GM12878 (cell line): ENCODE measurements around the gene RCC1. TPM values are rescaled to one million over a fixed set of nuclear protein-coding genes. Genes with fewer than 3 reads are reported as not detected.
A peak's percentile ranks its signal among the peaks of the same experiment; 100 is the strongest.

Experiments
- ATAC-seq: fragments of 200-7000 bp; cut with Tn5 transposase; 3 replicates; pipeline ENCODE4 v1.9.1; 2020; ENCODE audit warnings: mild to moderate bottlenecking, moderate library complexity
- BruUV-seq: library from RNA; stranded (reverse); fragments of 400-500 nt; replicated peaks from 2 replicates; lab custom pipeline; 2021; lab: Mats Ljungman, UMichigan
- CTCF ChIA-PET: fragments of 300-600 bp; sonication (Branson Sonifier 250); formaldehyde crosslinking; extraction: SDS; loops from one replicate; lab custom pipeline; 2021; ENCODE audit warnings: inconsistent platforms; lab: Yijun Ruan, JAX
- POLR2A ChIA-PET: fragments of 350-600 bp; formaldehyde crosslinking; extraction: SDS; loops from one replicate; lab custom pipeline; 2021; ENCODE audit warnings: inconsistent platforms; lab: Charles Lee
- RAD21 ChIA-PET: fragments of 300-600 bp; sonication (Branson Sonifier 250); formaldehyde crosslinking; loops from one replicate; lab custom pipeline; 2023; ENCODE audit warnings: antibody characterized with exemption; ENCODE audit not compliant: unreplicated experiment; lab: Charles Lee
- SMC1A ChIA-PET: fragments of 300-600 bp; sonication (Branson Sonifier 250); formaldehyde crosslinking; loops from one replicate; lab custom pipeline; 2023; ENCODE audit not compliant: unreplicated experiment, uncharacterized antibody; lab: Charles Lee
- DNase-seq: peaks from one replicate; pipeline ENCODE4 v3.0.0-alpha.2; 2011; ENCODE audit warnings: low read depth, low spot score
- FAIRE-seq: peaks from 3 replicates; lab custom pipeline; 2011; peaks lifted over from hg19 to GRCh38; lab: Jason Lieb, UNC
- H2AFZ ChIP-seq: 2 replicates; pipeline ENCODE4 v1.6.0; 2011; ENCODE audit warnings: low read depth, low read length, control low read depth; ENCODE audit not compliant: control insufficient read depth
- H3K27ac ChIP-seq: 2 replicates; pipeline ENCODE4 v1.5.1; 2011; ENCODE audit warnings: control low read depth; ENCODE audit not compliant: control insufficient read depth, insufficient read depth
- H3K27me3 ChIP-seq, 2 experiments: replicated peaks in 1 of 2; 2 replicates each; pipeline versions ENCODE4 v1.6.0 to v1.6.1; 2011; ENCODE audit warnings: low read length in 1 of 2; ENCODE audit not compliant: control insufficient read depth in 2 of 2, insufficient read depth in 2 of 2
- H3K36me3 ChIP-seq, 2 experiments: 2 replicates each; pipeline ENCODE4 v1.5.1; 2011; ENCODE audit warnings: low read length in 1 of 2; ENCODE audit not compliant: control insufficient read depth in 2 of 2, insufficient read depth in 2 of 2
- H3K4me1 ChIP-seq: 2 replicates; pipeline ENCODE4 v1.6.1; 2011; ENCODE audit warnings: mild to moderate bottlenecking, low read length, moderate library complexity, mixed read lengths; ENCODE audit not compliant: control insufficient read depth, insufficient read depth
- H3K4me2 ChIP-seq: 2 replicates; pipeline ENCODE4 v1.6.0; 2011; ENCODE audit warnings: control low read depth; ENCODE audit not compliant: control insufficient read depth, insufficient read depth
- H3K4me3 ChIP-seq: fragments of 200-600 bp; sonication (generic); 2 replicates; pipeline ENCODE4 v1.5.1; 2016
- H3K79me2 ChIP-seq: 2 replicates; pipeline ENCODE4 v1.6.0; 2011; ENCODE audit warnings: low read length; ENCODE audit not compliant: control insufficient read depth, insufficient read depth
- H3K9ac ChIP-seq: 2 replicates; pipeline ENCODE4 v1.8.0; 2011; ENCODE audit warnings: low read length, control low read depth, mixed read lengths; ENCODE audit not compliant: control insufficient read depth, insufficient read depth
- H3K9me3 ChIP-seq: replicated peaks from 3 replicates; pipeline ENCODE4 v1.5.1; 2011; ENCODE audit warnings: mild to moderate bottlenecking, low read length; ENCODE audit not compliant: control insufficient read depth, insufficient read depth
- H4K20me1 ChIP-seq: 2 replicates; pipeline ENCODE4 v1.6.0; 2011; ENCODE audit not compliant: control insufficient read depth, insufficient read depth
- BRCA1 ChIP-seq: IDR thresholded peaks from 2 replicates; pipeline ENCODE4 v1.6.1; 2011; ENCODE audit warnings: low read depth, low read length, improper control_type of control experiment
- E4F1 ChIP-seq: fragments of 450-650 bp; IDR thresholded peaks from 2 replicates; pipeline ENCODE4 v1.6.1; 2018; ENCODE audit warnings: borderline replicate concordance, mild to moderate bottlenecking; ENCODE audit not compliant: partially characterized antibody
- EED ChIP-seq: sonication (generic); IDR thresholded peaks from 2 replicates; pipeline ENCODE4 v1.6.1; 2016; ENCODE audit warnings: antibody characterized with exemption, low read depth
- ETV6 ChIP-seq, 2 experiments: fragments of 450-650 bp in 1 of 2; IDR thresholded peaks in 1 of 2; conservative IDR thresholded peaks in 1 of 2; 2 replicates each; pipeline ENCODE4 v1.6.1; 2014; ENCODE audit warnings: antibody characterized with exemption in 1 of 2, borderline replicate concordance in 1 of 2, low read depth in 1 of 2, mild to moderate bottlenecking in 1 of 2, moderate library complexity in 1 of 2
- GABPA ChIP-seq: IDR thresholded peaks from 2 replicates; pipeline ENCODE4 v1.6.1; 2014; ENCODE audit warnings: antibody characterized with exemption, low read depth, mild to moderate bottlenecking, inconsistent platforms
- IRF4 ChIP-seq: IDR thresholded peaks from 2 replicates; pipeline ENCODE4 v1.6.1; 2011; ENCODE audit warnings: low read depth, low read length
- JUNB ChIP-seq: IDR thresholded peaks from 2 replicates; pipeline ENCODE4 v1.6.1; 2016; ENCODE audit warnings: antibody characterized with exemption, mild to moderate bottlenecking
- MEF2A ChIP-seq: IDR thresholded peaks from 2 replicates; pipeline ENCODE4 v1.6.1; 2011; ENCODE audit warnings: low read depth, mild to moderate bottlenecking, low read length, moderate library complexity; ENCODE audit not compliant: insufficient read depth
- MTA2 ChIP-seq: fragments of 450-650 bp; IDR thresholded peaks from 2 replicates; pipeline ENCODE4 v1.6.1; 2016; ENCODE audit warnings: low read depth, mild to moderate bottlenecking, moderate library complexity
- MXI1 ChIP-seq: fragments of 150-350 bp; IDR thresholded peaks from 2 replicates; pipeline ENCODE4 v1.6.1; 2011; ENCODE audit warnings: low read depth, mild to moderate bottlenecking, inconsistent platforms, low read length, improper control_type of control experiment
- PBX3 ChIP-seq: IDR thresholded peaks from 2 replicates; pipeline ENCODE4 v1.6.1; 2011; ENCODE audit warnings: mild to moderate bottlenecking, low read depth, low read length, moderate library complexity; ENCODE audit not compliant: insufficient replicate concordance
- POU2F2 ChIP-seq: IDR thresholded peaks from 3 replicates; pipeline ENCODE4 v1.6.1; 2011; ENCODE audit warnings: low read depth, mild to moderate bottlenecking, low read length, borderline replicate concordance
- RBBP5 ChIP-seq: fragments of 200-600 bp; sonication (generic); conservative IDR thresholded peaks from 2 replicates; pipeline ENCODE4 v1.6.1; 2016
- SMAD5 ChIP-seq: IDR thresholded peaks from 2 replicates; pipeline ENCODE4 v1.6.1; 2016; ENCODE audit warnings: antibody characterized with exemption, low read depth
- SREBF1 ChIP-seq: IDR thresholded peaks from 2 replicates; pipeline ENCODE4 v1.6.1; 2012; ENCODE audit warnings: mild to moderate bottlenecking, low read length
- USF2 ChIP-seq: IDR thresholded peaks from 2 replicates; pipeline ENCODE4 v1.6.1; 2011; ENCODE audit warnings: low read depth, low read length, improper control_type of control experiment, borderline replicate concordance
- ZNF274 ChIP-seq: IDR thresholded peaks from one replicate; pipeline ENCODE4 v1.8.0; 2011; ENCODE audit not compliant: insufficient read length, insufficient read depth
- ZSCAN29 ChIP-seq: fragments of 450-650 bp; IDR thresholded peaks from 2 replicates; pipeline ENCODE4 v1.6.1; 2017; ENCODE audit warnings: mild to moderate bottlenecking, moderate library complexity
- WGBS: methylation state at CpG from one replicate; pipeline ENCODE4 v1.1.6; 2016; ENCODE audit warnings: low lambda C conversion rate; ENCODE audit not compliant: insufficient replicate concordance, insufficient coverage; ENCODE audit errors: missing lambda C conversion rate; 5-methylcytosine and 5-hydroxymethylcytosine counted together
- in situ Hi-C: fragments of 300-500 bp; cut with MboI; formaldehyde crosslinking; loops from 9 replicates; pipeline ENCODE4 v1.14.3; 2018; ENCODE audit warnings: mixed read lengths
- intact Hi-C: fragments of 100-400 bp; cut with micrococcal nuclease; formaldehyde crosslinking; loops from one replicate; pipeline ENCODE4 v1.14.2; 2022; ENCODE audit not compliant: unreplicated experiment
- polyA plus RNA-seq, 11 experiments: library from polyadenylated mRNA; depleted of rRNA in 4 of 11; unstranded in 6 of 11; stranded (reverse) in 5 of 11; fragments of >200 nt; fragmentation: Nextera tagmentation in 4 of 11; fragmentation: Illumina TruSeq in 1 of 11; extraction: Ambion mirVana in 4 of 11; extraction: Trizol in 1 of 11; gene quantifications; 1 replicate in 1 of 11; 2 replicates in 10 of 11; pipeline versions ENCODE4 v1.2.1 to v1.2.3, GENCODE V29; 2011 to 2016; ENCODE audit warnings: inconsistent platforms in 2 of 11, missing spikeins in 2 of 11, low read depth in 1 of 11
- total RNA-seq, 4 experiments: library from RNA; depleted of rRNA in 3 of 4; stranded (reverse); fragments of >200 nt in 3 of 4; fragmentation: Illumina TruSeq in 1 of 4; extraction: Trizol in 1 of 4; gene quantifications; 2 replicates each; pipeline versions ENCODE4 v1.2.1 to v1.2.3, GENCODE V29; 2013 to 2021

Gene RCC1
- total and polyA plus RNA-seq, 10 of the 15 experiments (the other 5 are each of a cell fraction or from before 2014, with no cell fraction given): 8.3 to 99.4 (median 74.6) TPM

GRCh38 chr1:28552758-28553663, 47.2 kb downstream of the RCC1 start, which contains the start of gene TRNAU1AP:
TRNAU1AP (plus strand) TSS chr1:28553085; CDS start chr1:28553111, 26 bp downstream.
- no peaks in the 10 kb centered on the region for H3K9me3 ChIP-seq
- no peaks in the 10 kb centered on the region; the same call in none of the 2 replicates for H3K4me1 ChIP-seq
- ChIA-PET CTCF (interaction anchor here (0.6 to 3.9 kb wide), 10 partner anchors 24 to 324 kb away, joined by 3 to 34 read pairs (median 4); partner anchors contain the start of gene TAF12), RAD21 (interaction anchor here (0.6 to 4.8 kb wide), 11 partner anchors 7 to 331 kb away, joined by 3 to 46 read pairs (median 4); no protein-coding TSS in a partner anchor), POLR2A (interaction anchor here (0.6 to 6.4 kb wide), 11 partner anchors 10 to 477 kb away, joined by 3 to 132 read pairs (median 3); partner anchors contain the start of gene RAB42), SMC1A (interaction anchor here (0.6 to 2.5 kb wide), 14 partner anchors 12 to 1872 kb away, joined by 3 to 18 read pairs (median 3); partner anchors contain the start of gene TAF12)
- 1% methylated on average over 59 of the region's 63 CpGs for WGBS
- peak; percentile 95 for ATAC-seq
- peak; percentile 94 for FAIRE-seq
- H3K27ac ChIP-seq: peak within 1 kb of the TSS; percentile 86
- H3K36me3 ChIP-seq: peaks cover 0 to 5% of the 10 kb centered on the region in 2 experiments; a peak in 1 of 4 replicates
- no TSS peak for BruUV-seq
- H3K27me3 ChIP-seq: no peaks in the 10 kb centered on the region
- intact Hi-C loops: loop anchor here (2.0 kb wide), 3 partner anchors 28 to 50 kb away; no protein-coding TSS in a partner anchor
- H2AFZ ChIP-seq: peak within 1 kb of the TSS; percentile 98
- in situ Hi-C loops: no loop called here
- peaks cover 11% of the 10 kb centered on the region for H3K79me2 ChIP-seq
- no peaks in the 10 kb centered on the region for H4K20me1 ChIP-seq
- H3K9ac ChIP-seq: peak within 1 kb of the TSS; percentile 94
- H3K4me3 ChIP-seq: peak within 1 kb of the TSS; percentile 87
- peak; percentile 91 for DNase-seq
- peak within 1 kb of the TSS; percentile 83 for H3K4me2 ChIP-seq
- TF ChIP-seq GABPA: no peak
- TF ChIP-seq ETV6 (conservative IDR thresholded peaks at IDR 0.05 in 1 of 2, IDR thresholded peaks at IDR 0.05 in 1 of 2; ENCODE audit: borderline replicate concordance in 1 of 2, low read depth in 1 of 2): no peak
- 0 out of 2 replicates have a peak, but pooled peaks have one; percentile 35 for TF ChIP-seq MEF2A
- 0 out of 3 replicates have a peak, but pooled peaks have one; percentile 44 for TF ChIP-seq POU2F2
- peak; percentile 90; the same call in 1 of the 2 replicates for TF ChIP-seq MXI1
- no peak for TF ChIP-seq RBBP5
- peak; percentile 70; the same call in 1 of the 2 replicates for TF ChIP-seq ZSCAN29
- no peak for TF ChIP-seq SMAD5
- TF ChIP-seq USF2: no peak
- peak; percentile 39; the same call in 1 of the 2 replicates for TF ChIP-seq EED
- no peak for TF ChIP-seq IRF4
- TF ChIP-seq SREBF1: 0 out of 2 replicates have a peak, but pooled peaks have one; percentile 40
- TF ChIP-seq BRCA1: no peak
- peak; percentile 29 for TF ChIP-seq PBX3
- no peak for TF ChIP-seq JUNB
- TF ChIP-seq E4F1: peak; percentile 79
- TF ChIP-seq MTA2: peak; percentile 4; the same call in 1 of the 2 replicates
- TF ChIP-seq ZNF274: no peak
